B cell (primary cell): ENCODE data around the gene CLN5. TPM values are rescaled to one million over a fixed set of nuclear protein-coding genes. Genes with fewer than 3 reads are reported as not detected.

Experiments
- ATAC-seq: fragments of 200-7000 bp; cut with Tn5 transposase; one replicate; pipeline ENCODE4 v1.10.0; 2021; ENCODE audit warnings: low read depth, mild to moderate bottlenecking, moderate number of reproducible peaks, moderate library complexity
- CTCF ChIA-PET: fragments of 350-600 bp; sonication (Branson Sonifier 250); formaldehyde crosslinking; loops from one replicate; lab custom pipeline; 2021; ENCODE audit warnings: antibody characterized with exemption, inconsistent platforms; lab: Charles Lee
- POLR2A ChIA-PET: fragments of 350-600 bp; sonication (Branson Sonifier 250); formaldehyde crosslinking; loops from one replicate; lab custom pipeline; 2021; ENCODE audit warnings: antibody characterized with exemption; lab: Charles Lee
- DNase-seq: peaks from one replicate; pipeline ENCODE4 v3.0.0; 2013
- H2AFZ ChIP-seq: 2 replicates; pipeline ENCODE4 v1.6.1; 2012; ENCODE audit warnings: mild to moderate bottlenecking, low read depth, low read length; ENCODE audit not compliant: insufficient read depth, poor library complexity, severe bottlenecking
- H3K27ac ChIP-seq, 2 donors: 1 replicate in 1 of 2; 2 replicates in 1 of 2; pipeline ENCODE4 v1.5.1; 2012 to 2013; ENCODE audit warnings: low read length in 2 of 2, mild to moderate bottlenecking in 2 of 2, moderate library complexity in 1 of 2
- H3K27me3 ChIP-seq, 4 experiments: fragments of 200-600 bp in 1 of 4; sonication (generic) in 1 of 4; replicated peaks in 1 of 4; 1 replicate in 2 of 4; 2 replicates in 2 of 4; pipeline versions ENCODE4 v1.6.1 to v1.7.0; 2013 to 2016; ENCODE audit warnings: low read length in 3 of 4, mild to moderate bottlenecking in 2 of 4, mixed read lengths in 1 of 4, moderate library complexity in 1 of 4; ENCODE audit not compliant: insufficient read depth in 4 of 4, control insufficient read depth in 3 of 4; ENCODE audit errors: control extremely low read depth in 1 of 4
- H3K36me3 ChIP-seq, 2 experiments: replicated peaks in 1 of 2; 1 replicate in 1 of 2; 2 replicates in 1 of 2; pipeline versions ENCODE4 v1.6.1 to v1.7.1; 2013; ENCODE audit warnings: low read length in 1 of 2; ENCODE audit not compliant: insufficient read depth in 2 of 2, control insufficient read depth in 1 of 2; ENCODE audit errors: control extremely low read depth in 1 of 2, extremely low read depth in 1 of 2
- H3K4me1 ChIP-seq, 2 donors: fragments of 200-600 bp in 1 of 2; sonication (generic) in 1 of 2; 1 replicate in 1 of 2; 2 replicates in 1 of 2; pipeline versions ENCODE4 v1.5.1 to v1.6.1; 2013 to 2017; ENCODE audit warnings: low read length in 2 of 2; ENCODE audit not compliant: control insufficient read depth in 2 of 2, insufficient read depth in 2 of 2
- H3K4me2 ChIP-seq: replicated peaks from 2 replicates; pipeline ENCODE3; 2012; ENCODE audit warnings: mild to moderate bottlenecking, low read depth, low read length; ENCODE audit not compliant: poor library complexity, severe bottlenecking
- H3K4me3 ChIP-seq, 5 experiments: fragments of 200-600 bp in 1 of 5; sonication (generic) in 1 of 5; 1 replicate in 3 of 5; 2 replicates in 2 of 5; pipeline versions ENCODE4 v1.5.1 to v1.7.0; 2011 to 2016; ENCODE audit warnings: low read length in 4 of 5, mild to moderate bottlenecking in 4 of 5, low read depth in 2 of 5, control low read depth in 1 of 5, moderate library complexity in 1 of 5; ENCODE audit not compliant: insufficient read depth in 1 of 5; ENCODE audit errors: control extremely low read depth in 1 of 5, extremely low read depth in 1 of 5
- H3K79me2 ChIP-seq: fragments of 200-600 bp; sonication (generic); one replicate; pipeline ENCODE4 v1.6.0; 2016; ENCODE audit warnings: low read length; ENCODE audit not compliant: control insufficient read depth, insufficient read depth
- H3K9ac ChIP-seq: fragments of 200-600 bp; sonication (generic); 2 replicates; pipeline ENCODE4 v1.6.1; 2017; ENCODE audit warnings: mild to moderate bottlenecking, low read length, moderate library complexity
- H3K9me3 ChIP-seq, 3 donors: one replicate each; pipeline versions ENCODE4 v1.6.1 to v1.7.1; 2013; ENCODE audit warnings: low read length in 2 of 3; ENCODE audit not compliant: control insufficient read depth in 2 of 3, insufficient read depth in 1 of 3; ENCODE audit errors: control extremely low read depth in 1 of 3
- H4K20me1 ChIP-seq: 2 replicates; pipeline ENCODE4 v1.6.0; 2012; ENCODE audit warnings: mild to moderate bottlenecking, low read length; ENCODE audit not compliant: insufficient read depth, control insufficient read depth, poor library complexity, severe bottlenecking
- H3K27ac Mint-ChIP-seq: one replicate; pipeline ENCODE4 v1.8.0; 2021; ENCODE audit warnings: mixed read lengths
- H3K27me3 Mint-ChIP-seq: one replicate; pipeline ENCODE4 v1.8.0; 2021; ENCODE audit warnings: mixed read lengths
- H3K4me1 Mint-ChIP-seq: one replicate; pipeline ENCODE4 v1.8.0; 2021; ENCODE audit warnings: mixed read lengths
- H3K4me3 Mint-ChIP-seq: one replicate; pipeline ENCODE4 v1.8.0; 2021; ENCODE audit warnings: mixed read lengths
- H3K9me3 Mint-ChIP-seq: one replicate; pipeline ENCODE4 v1.8.0; 2022; ENCODE audit warnings: mixed read lengths; ENCODE audit not compliant: insufficient read depth
- CTCF ChIP-seq: fragments of 200-600 bp; IDR thresholded peaks from one replicate; pipeline ENCODE4 v1.8.0; 2022; ENCODE audit warnings: antibody characterized with exemption, mild to moderate bottlenecking
- EZH2 ChIP-seq: IDR thresholded peaks from 2 replicates; pipeline ENCODE4 v1.6.1; 2012; ENCODE audit warnings: borderline replicate concordance, low read depth, mild to moderate bottlenecking, moderate library complexity, low read length; ENCODE audit not compliant: insufficient read depth, poor library complexity, severe bottlenecking
- WGBS: methylation state at CpG from one replicate; pipeline ENCODE4 v1.1.5; 2013; ENCODE audit warnings: missing lambda C conversion rate; ENCODE audit not compliant: insufficient coverage; 5-methylcytosine and 5-hydroxymethylcytosine counted together
- intact Hi-C: fragments of 100-400 bp; cut with micrococcal nuclease; formaldehyde crosslinking; loops from one replicate; pipeline ENCODE4 v1.10.0; 2022
- polyA plus RNA-seq: library from polyadenylated mRNA; depleted of rRNA; stranded (reverse); fragments of >200 nt; gene quantifications from 2 replicates; pipeline ENCODE4 v1.2.3, GENCODE V29; 2012
- total RNA-seq, 2 donors: library from RNA; stranded (reverse); fragments of 120-200 nt in 1 of 2; gene quantifications; 1 replicate in 1 of 2; 2 replicates in 1 of 2; pipeline versions ENCODE4 v1.2.3 to v1.2.4, GENCODE V29; 2013 to 2022

The CLN5 gene
- total and polyA plus RNA-seq, 2 donors (not counting 1 experiment from before 2014, with no cell fraction given) = 11.9 to 36.9 TPM

- Histone ChIP-seq H3K27me3 (peaks cover 0 to 6% (median 0%) of the 10 kb centered on the region in 4 experiments), H3K9me3 (peaks cover 0 to 18% (median 9%) of the 10 kb centered on the region in 3 donors), H4K20me1 (no peaks in the 10 kb centered on the region), H3K9ac (no peak overlapping the region), H3K36me3 (no peaks in the 10 kb centered on the region), H3K4me3 (no peak overlapping the region), H3K27ac (no peak overlapping the region), H2AFZ (no peak overlapping the region), H3K79me2 (no peaks in the 10 kb centered on the region), H3K4me2 (no peak overlapping the region), H3K4me1 (no peaks in the 10 kb centered on the region)
- ChIA-PET CTCF (no interaction called here), POLR2A (no interaction called here)
- 86% methylated on average over 1 of the region's 4 CpGs for WGBS
- no peak for TF ChIP-seq EZH2
- no peak overlapping the region for H3K4me3 Mint-ChIP-seq
- H3K4me1 Mint-ChIP-seq = no peaks in the 10 kb centered on the region
- peaks cover 25% of the 10 kb centered on the region for H3K27me3 Mint-ChIP-seq
- peaks cover 4% of the 10 kb centered on the region for H3K9me3 Mint-ChIP-seq
- DNase-seq (no peak), ATAC-seq (no peak)
- intact Hi-C loops = no loop called here
- H3K27ac Mint-ChIP-seq = no peak overlapping the region
Measured at GRCh38 chr13:76955193-76955592, 36.7 kb upstream of the CLN5 start.

- H3K4me3 Mint-ChIP-seq = no peak overlapping the region
- no peaks in the 10 kb centered on the region for H3K36me3 ChIP-seq
- 83% methylated on average over 2 of the region's 5 CpGs for WGBS
- no peaks in the 10 kb centered on the region for H4K20me1 ChIP-seq
- intact Hi-C loops = no loop called here
- ChIA-PET CTCF (interaction anchor here (0.9 kb wide), 1 partner anchor 25 kb away, joined by 3 read pairs; no protein-coding TSS in a partner anchor), POLR2A (no interaction called here)
- H3K27me3 ChIP-seq = peaks cover 0 to 6% (median 0%) of the 10 kb centered on the region in 4 experiments
- no peak overlapping the region for H3K4me3 ChIP-seq
- H2AFZ ChIP-seq = no peak overlapping the region
- TF ChIP-seq CTCF = no peak
- TF ChIP-seq EZH2 = no peak
- no peak overlapping the region for H3K27ac ChIP-seq
- H3K27me3 Mint-ChIP-seq = peaks cover 23% of the 10 kb centered on the region
- no peak for DNase-seq
- no peaks in the 10 kb centered on the region for H3K4me1 ChIP-seq
- no peak overlapping the region for H3K4me2 ChIP-seq
- peaks cover 0 to 23% (median 9%) of the 10 kb centered on the region in 3 donors for H3K9me3 ChIP-seq
- H3K79me2 ChIP-seq = no peaks in the 10 kb centered on the region
- ATAC-seq = no peak
- no peak overlapping the region for H3K27ac Mint-ChIP-seq
- H3K9ac ChIP-seq = no peak overlapping the region
- no peaks in the 10 kb centered on the region for H3K4me1 Mint-ChIP-seq
- peaks cover 8% of the 10 kb centered on the region for H3K9me3 Mint-ChIP-seq
Measured at GRCh38 chr13:76955661-76956060, 36.2 kb upstream of the CLN5 start.
